CD4-positive, alpha-beta T cell (primary cell): ENCODE results near the gene KIF7. TPM values are rescaled to one million over a fixed set of nuclear protein-coding genes. Genes with fewer than 3 reads are reported as not detected.

Source experiments
- ATAC-seq: fragments of 200-7000 bp; cut with Tn5 transposase; one replicate; pipeline ENCODE4 v1.10.0; 2022; ENCODE audit warnings: mild to moderate bottlenecking; ENCODE audit not compliant: poor library complexity
- CTCF ChIA-PET: fragments of 350-600 bp; sonication (Branson Sonifier 250); formaldehyde crosslinking; loops from one replicate; lab custom pipeline; 2021; ENCODE audit warnings: antibody characterized with exemption, inconsistent platforms; lab: Charles Lee
- POLR2A ChIA-PET: fragments of 350-600 bp; sonication (Branson Sonifier 250); formaldehyde crosslinking; loops from one replicate; lab custom pipeline; 2021; ENCODE audit warnings: antibody characterized with exemption, inconsistent platforms; lab: Charles Lee
- DNase-seq, 14 experiments: peaks; one replicate each; pipeline ENCODE4 v3.0.0-alpha.2; 2013 to 2020; ENCODE audit warnings: mixed read lengths in 2 of 14
- H3K27ac ChIP-seq, 2 donors: one replicate each; pipeline versions ENCODE4 v1.5.1 to v1.7.0; 2013; ENCODE audit warnings: low read length in 2 of 2, low read depth in 1 of 2, mild to moderate bottlenecking in 1 of 2
- H3K27me3 ChIP-seq, 2 experiments: 1 replicate in 1 of 2; 2 replicates in 1 of 2; pipeline versions ENCODE4 v1.6.1 to v1.7.0; 2013; ENCODE audit warnings: low read length in 2 of 2, control low read depth in 1 of 2, mild to moderate bottlenecking in 1 of 2, moderate library complexity in 1 of 2; ENCODE audit not compliant: insufficient read depth in 2 of 2, control insufficient read depth in 1 of 2
- H3K36me3 ChIP-seq: one replicate; pipeline ENCODE4 v1.6.1; 2013; ENCODE audit warnings: low read length, control low read depth; ENCODE audit not compliant: insufficient read depth
- H3K4me1 ChIP-seq: one replicate; pipeline ENCODE4 v1.6.1; 2013; ENCODE audit warnings: low read length, control low read depth; ENCODE audit not compliant: insufficient read depth
- H3K4me3 ChIP-seq: one replicate; pipeline ENCODE4 v1.5.1; 2013; ENCODE audit warnings: mild to moderate bottlenecking, low read length, moderate library complexity
- H3K9me3 ChIP-seq, 2 experiments: 1 replicate in 1 of 2; 2 replicates in 1 of 2; pipeline versions ENCODE4 v1.6.1 to v1.7.0; 2013; ENCODE audit warnings: low read length in 2 of 2, mild to moderate bottlenecking in 2 of 2, control low read depth in 1 of 2, moderate library complexity in 1 of 2; ENCODE audit not compliant: control insufficient read depth in 1 of 2, insufficient read depth in 1 of 2
- H3K27ac Mint-ChIP-seq: one replicate; pipeline ENCODE4 v1.8.0; 2020; ENCODE audit warnings: mixed read lengths
- H3K27me3 Mint-ChIP-seq: one replicate; pipeline ENCODE4 v1.8.0; 2021; ENCODE audit warnings: mixed read lengths
- H3K36me3 Mint-ChIP-seq: one replicate; pipeline ENCODE4 v1.8.0; 2021; ENCODE audit warnings: low read depth, mixed read lengths
- H3K4me1 Mint-ChIP-seq: one replicate; pipeline ENCODE4 v1.8.0; 2021; ENCODE audit warnings: low read depth, mixed read lengths
- H3K4me3 Mint-ChIP-seq: one replicate; pipeline ENCODE4 v1.8.0; 2020; ENCODE audit warnings: mild to moderate bottlenecking, mixed read lengths
- H3K9me3 Mint-ChIP-seq: one replicate; pipeline ENCODE4 v1.8.0; 2020; ENCODE audit warnings: mixed read lengths
- intact Hi-C, 2 experiments: fragments of 100-400 bp; cut with DNase I in 1 of 2; cut with micrococcal nuclease in 1 of 2; formaldehyde crosslinking; loops; one replicate each; pipeline versions ENCODE4 v1.15.1 to v1.9.0; 2023 to 2025; cut with DNase I, micrococcal nuclease
- total RNA-seq, 174 experiments: library from RNA in 2 of 174; stranded (reverse) in 2 of 174; gene quantifications; one replicate each; pipeline ENCODE4 v1.2.3 and lab custom pipeline; 2021 to 2026
- TF ChIP-seq, protein P1 (sequence below): fragments of 200-600 bp; IDR thresholded peaks from one replicate; pipeline ENCODE4 v1.8.0; 2022; ENCODE audit warnings: antibody characterized with exemption, mild to moderate bottlenecking

The KIF7 gene
- total RNA-seq, 2 experiments from 2014 or later, result 0.08 to 0.20 TPM

DNA sequence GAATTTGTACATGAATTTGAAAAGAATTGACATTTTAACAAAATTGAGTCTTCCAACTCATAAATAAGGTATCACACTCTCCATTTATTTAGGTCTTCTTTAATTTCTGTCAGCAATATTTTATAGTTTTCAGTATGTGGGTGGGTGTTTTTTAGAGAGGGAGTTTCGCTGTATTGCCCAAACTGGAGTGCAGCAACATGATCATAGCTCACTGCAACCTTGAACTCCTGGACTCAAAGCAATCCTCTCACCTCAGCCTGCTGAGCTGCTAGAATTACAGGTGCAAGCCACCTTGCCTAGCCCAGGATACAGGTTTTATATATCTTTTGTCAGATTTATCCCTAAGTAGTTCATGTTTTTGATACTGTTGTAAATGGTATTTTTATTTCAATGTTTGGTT is 39.9 kb upstream of the KIF7 start:
- H3K27me3 ChIP-seq, result no peaks in the 10 kb centered on the region
- no peaks in the 10 kb centered on the region for H3K9me3 ChIP-seq
- Mint-ChIP-seq H3K27me3 (peaks cover 21% of the 10 kb centered on the region), H3K4me1 (peaks cover 6% of the 10 kb centered on the region), H3K27ac (no peak overlapping the region), H3K9me3 (no peaks in the 10 kb centered on the region), H3K36me3 (no peaks in the 10 kb centered on the region), H3K4me3 (no peak overlapping the region)
- peaks cover 10% of the 10 kb centered on the region for H3K4me1 ChIP-seq
- no peak overlapping the region for H3K27ac ChIP-seq
- TF ChIP-seq, protein P1, sequence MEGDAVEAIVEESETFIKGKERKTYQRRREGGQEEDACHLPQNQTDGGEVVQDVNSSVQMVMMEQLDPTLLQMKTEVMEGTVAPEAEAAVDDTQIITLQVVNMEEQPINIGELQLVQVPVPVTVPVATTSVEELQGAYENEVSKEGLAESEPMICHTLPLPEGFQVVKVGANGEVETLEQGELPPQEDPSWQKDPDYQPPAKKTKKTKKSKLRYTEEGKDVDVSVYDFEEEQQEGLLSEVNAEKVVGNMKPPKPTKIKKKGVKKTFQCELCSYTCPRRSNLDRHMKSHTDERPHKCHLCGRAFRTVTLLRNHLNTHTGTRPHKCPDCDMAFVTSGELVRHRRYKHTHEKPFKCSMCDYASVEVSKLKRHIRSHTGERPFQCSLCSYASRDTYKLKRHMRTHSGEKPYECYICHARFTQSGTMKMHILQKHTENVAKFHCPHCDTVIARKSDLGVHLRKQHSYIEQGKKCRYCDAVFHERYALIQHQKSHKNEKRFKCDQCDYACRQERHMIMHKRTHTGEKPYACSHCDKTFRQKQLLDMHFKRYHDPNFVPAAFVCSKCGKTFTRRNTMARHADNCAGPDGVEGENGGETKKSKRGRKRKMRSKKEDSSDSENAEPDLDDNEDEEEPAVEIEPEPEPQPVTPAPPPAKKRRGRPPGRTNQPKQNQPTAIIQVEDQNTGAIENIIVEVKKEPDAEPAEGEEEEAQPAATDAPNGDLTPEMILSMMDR, result no peak
- ChIA-PET POLR2A (no interaction called here), CTCF (no interaction called here)
- no peak overlapping the region for H3K4me3 ChIP-seq
- intact Hi-C loops, result loop anchor here in 1 of 2 experiments (10.0 kb wide), 1 partner anchor 360 kb away; the partner anchor contains the start of gene POLG
- no peak for ATAC-seq
- H3K36me3 ChIP-seq, result no peaks in the 10 kb centered on the region
- DNase-seq, result no peak

DNA sequence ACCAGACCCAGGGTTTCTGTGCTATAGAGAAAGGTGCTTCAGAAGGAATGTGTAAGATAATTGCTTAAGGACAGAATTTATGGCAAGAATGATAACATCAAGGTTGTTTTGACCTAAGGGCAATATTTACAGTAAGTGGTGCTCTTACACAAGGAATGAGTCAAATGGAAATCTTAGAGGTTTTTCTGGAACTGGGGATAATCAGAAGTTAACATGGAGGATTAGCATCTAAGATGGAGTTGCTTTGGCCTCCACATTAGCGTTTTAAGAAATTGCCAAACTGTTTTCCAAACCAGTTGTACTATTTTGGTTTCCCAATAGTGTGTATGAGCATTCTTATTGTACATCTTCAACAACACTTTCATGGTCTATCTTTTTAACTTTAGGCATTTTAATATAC is 38.4 kb upstream of the KIF7 start:
- ATAC-seq, result no peak
- Mint-ChIP-seq H3K4me1 (peaks cover 6% of the 10 kb centered on the region), H3K27me3 (peaks cover 12% of the 10 kb centered on the region), H3K36me3 (no peaks in the 10 kb centered on the region), H3K4me3 (no peak overlapping the region), H3K27ac (no peak overlapping the region), H3K9me3 (no peaks in the 10 kb centered on the region)
- DNase-seq, result no peak
- Histone ChIP-seq H3K9me3 (no peaks in the 10 kb centered on the region), H3K27ac (no peak overlapping the region), H3K4me3 (no peak overlapping the region), H3K27me3 (no peaks in the 10 kb centered on the region), H3K36me3 (no peaks in the 10 kb centered on the region), H3K4me1 (peaks cover 17% of the 10 kb centered on the region)
- POLR2A ChIA-PET, result no interaction called here
- TF ChIP-seq, protein P1, result no peak
- intact Hi-C loops, result loop anchor here in 1 of 2 experiments (5.0 to 10.0 kb wide), 2 partner anchors 116 to 359 kb away; partner anchors contain the start of genes POLG and TICRR
- CTCF ChIA-PET, result no interaction called here

- ATAC-seq (no peak), DNase-seq (no peak)
- peaks cover 17% of the 10 kb centered on the region for H3K4me1 ChIP-seq
- H3K36me3 ChIP-seq, result no peaks in the 10 kb centered on the region
- no peak overlapping the region for H3K27ac ChIP-seq
- CTCF ChIA-PET, result interaction anchor here (0.6 kb wide), 1 partner anchor 457 kb away, joined by 3 read pairs; no protein-coding TSS in a partner anchor
- TF ChIP-seq, protein P1, result no peak
- no peak overlapping the region for H3K4me3 ChIP-seq
- H3K27me3 ChIP-seq, result no peaks in the 10 kb centered on the region
- H3K27ac Mint-ChIP-seq, result no peak overlapping the region
- peaks cover 6% of the 10 kb centered on the region for H3K4me1 Mint-ChIP-seq
- POLR2A ChIA-PET, result no interaction called here
- H3K27me3 Mint-ChIP-seq, result peaks cover 12% of the 10 kb centered on the region
- H3K36me3 Mint-ChIP-seq, result no peaks in the 10 kb centered on the region
- intact Hi-C loops, result loop anchor here in 1 of 2 experiments (5.0 to 10.0 kb wide), 2 partner anchors 116 to 358 kb away; partner anchors contain the start of genes POLG and TICRR
- peak overlapping the region; percentile 9 for H3K4me3 Mint-ChIP-seq
- H3K9me3 Mint-ChIP-seq, result no peaks in the 10 kb centered on the region
- H3K9me3 ChIP-seq, result no peaks in the 10 kb centered on the region
These were observed 37.8 kb upstream of the KIF7 start for GRCh38 chr15:89693091-89693490.
